SJCRH30 (cell line): ENCODE data around the gene C9orf85. TPM values are rescaled to one million over a fixed set of nuclear protein-coding genes. Genes with fewer than 3 reads are reported as not detected.

ENCODE experiments used
- DNase-seq, 2 experiments: peaks; one replicate each; pipeline ENCODE4 v3.0.0-alpha.2; 2015 to 2020
- H3K27ac ChIP-seq: fragments of 250-450 bp; sonication (Bioruptor Pico); 2 replicates; pipeline ENCODE4 v1.5.1; 2020; ENCODE audit warnings: mild to moderate bottlenecking, moderate library complexity
- H3K27me3 ChIP-seq: fragments of 250-450 bp; sonication (Bioruptor Pico); 2 replicates; pipeline ENCODE4 v1.5.1; 2020; ENCODE audit warnings: mild to moderate bottlenecking, moderate library complexity
- H3K36me3 ChIP-seq: fragments of 250-450 bp; sonication (Bioruptor Pico); 2 replicates; pipeline ENCODE4 v1.5.1; 2020; ENCODE audit warnings: mild to moderate bottlenecking, moderate library complexity
- H3K4me1 ChIP-seq: fragments of 250-450 bp; sonication (Bioruptor Pico); 2 replicates; pipeline ENCODE4 v1.5.1; 2020; ENCODE audit warnings: mild to moderate bottlenecking, moderate library complexity
- H3K4me3 ChIP-seq: fragments of 250-450 bp; sonication (Bioruptor Pico); 2 replicates; pipeline ENCODE4 v1.5.1; 2020; ENCODE audit warnings: mild to moderate bottlenecking, moderate library complexity
- H3K9me3 ChIP-seq: fragments of 250-450 bp; sonication (Bioruptor Pico); replicated peaks from 2 replicates; pipeline ENCODE4 v1.5.1; 2020; ENCODE audit warnings: mild to moderate bottlenecking, moderate library complexity
- total RNA-seq: library from RNA; depleted of rRNA; stranded (reverse); fragments of >200 nt; shearing (Covaris generic); gene quantifications from 2 replicates; pipeline ENCODE4 v1.2.3, GENCODE V29; 2014; rRNA removed

The C9orf85 gene, protein sequence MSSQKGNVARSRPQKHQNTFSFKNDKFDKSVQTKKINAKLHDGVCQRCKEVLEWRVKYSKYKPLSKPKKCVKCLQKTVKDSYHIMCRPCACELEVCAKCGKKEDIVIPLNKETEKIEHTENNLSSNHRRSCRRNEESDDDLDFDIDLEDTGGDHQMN
- total RNA-seq = 26.4 and 28.3 TPM in 2 replicates

DNA sequence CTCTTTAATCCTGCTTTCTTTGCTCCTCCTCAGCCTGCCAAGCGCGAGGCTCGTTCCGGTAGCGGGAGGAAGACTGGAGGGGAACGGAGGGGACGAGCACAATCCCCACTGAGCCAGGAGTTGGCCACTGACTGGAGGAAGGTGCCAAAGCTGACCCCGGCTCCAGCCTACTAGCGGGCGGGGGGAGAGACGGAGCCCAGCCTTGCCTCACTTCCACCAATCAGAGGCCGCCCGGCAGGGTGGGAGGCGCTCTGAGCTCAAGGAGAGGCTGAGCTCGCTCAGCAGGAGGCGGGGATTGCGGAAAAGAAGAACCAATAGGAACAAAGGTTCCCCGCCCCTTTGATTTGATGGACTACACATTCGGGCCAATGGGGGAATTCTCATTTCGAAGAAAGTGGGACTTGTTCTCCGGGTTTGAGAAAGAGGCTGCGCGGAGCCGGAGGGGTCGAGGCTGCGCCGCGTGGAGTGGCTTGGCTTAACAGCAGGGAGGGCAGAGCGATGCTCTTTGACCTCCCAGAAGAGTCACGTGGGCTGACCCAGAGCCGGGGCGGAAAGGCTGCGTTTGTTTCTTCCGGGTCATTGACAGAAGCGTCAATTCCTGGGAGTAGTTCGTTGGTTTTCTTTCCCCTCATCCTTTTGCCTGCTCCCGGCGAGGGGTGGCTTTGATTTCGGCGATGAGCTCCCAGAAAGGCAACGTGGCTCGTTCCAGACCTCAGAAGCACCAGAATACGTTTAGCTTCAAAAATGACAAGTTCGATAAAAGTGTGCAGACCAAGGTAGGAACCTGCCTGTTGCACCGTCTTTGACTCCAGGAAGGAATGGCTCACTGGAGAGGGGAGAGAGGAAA is at the start of gene C9orf85, which contains the start of gene ABHD17B:
Gene C9orf85, plus strand, starts transcription at position 579 of the 847 bp plus-strand sequence. Its CDS starts 96 bp downstream, at position 675.
Gene ABHD17B, minus strand, starts transcription at position 133 of the 847 bp plus-strand sequence. CDS start 36,113 bp downstream, outside the sequence.
- H3K4me1 ChIP-seq = no peaks in the 10 kb centered on the region
- no peaks in the 10 kb centered on the region for H3K27me3 ChIP-seq

DNA sequence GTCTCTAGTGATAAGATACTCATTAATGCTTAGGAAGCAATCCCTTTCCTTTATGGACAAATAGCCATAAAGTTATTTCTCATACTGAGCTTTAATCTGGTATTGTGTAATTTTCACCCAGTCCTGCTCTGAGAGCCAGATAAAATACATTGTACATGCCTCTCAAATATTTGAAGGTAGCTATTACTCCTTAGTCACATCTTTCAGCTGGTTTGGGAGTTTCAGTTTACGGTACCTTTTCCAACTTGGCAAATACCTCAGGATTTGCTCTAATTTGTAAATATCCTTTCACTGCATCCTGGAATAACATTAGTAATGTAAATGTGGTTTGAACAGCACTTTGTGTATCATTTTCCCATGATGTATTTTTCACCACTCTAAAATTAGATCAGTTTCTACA is 47.8 kb upstream of the C9orf85 start:
- H3K4me3 ChIP-seq = no peak overlapping the region
- peaks cover 4% of the 10 kb centered on the region; the same call in 1 of the 2 replicates for H3K9me3 ChIP-seq
- no peaks in the 10 kb centered on the region for H3K27me3 ChIP-seq
- DNase-seq = no peak
- no peaks in the 10 kb centered on the region for H3K4me1 ChIP-seq
- no peak overlapping the region for H3K27ac ChIP-seq
- peaks cover 20% of the 10 kb centered on the region for H3K36me3 ChIP-seq

More for the DNA sequence above, at the start of gene C9orf85, which contains the start of gene ABHD17B:
- Histone ChIP-seq H3K4me3 (peak within 1 kb of the TSS; percentile 75), H3K27ac (peak within 1 kb of the TSS; percentile 60), H3K9me3 (no peaks in the 10 kb centered on the region), H3K36me3 (peaks cover 2% of the 10 kb centered on the region; the same call in 1 of the 2 replicates)
- DNase-seq = peak; percentile 100

DNA sequence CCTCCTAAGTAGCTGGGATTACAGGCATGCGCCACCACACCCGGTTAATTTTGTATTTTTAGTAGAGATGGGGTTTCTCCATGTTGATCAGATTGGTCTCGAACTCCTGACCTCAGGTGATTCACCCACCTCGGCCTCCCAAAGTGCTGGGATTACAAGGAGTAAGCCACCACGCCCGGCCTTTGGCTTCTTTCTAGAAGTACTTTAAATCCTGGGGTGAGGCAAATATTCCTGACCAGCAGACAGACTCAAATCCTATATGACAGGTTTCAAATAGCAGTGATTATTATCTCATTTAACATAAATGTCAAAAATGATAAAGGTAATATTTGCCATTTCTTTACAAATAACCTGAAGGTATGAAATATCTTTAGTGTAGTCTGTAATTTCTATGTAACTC is 36.1 kb upstream of the C9orf85 start:
- no peaks in the 10 kb centered on the region for H3K4me1 ChIP-seq
- peaks cover 19% of the 10 kb centered on the region for H3K36me3 ChIP-seq
- H3K4me3 ChIP-seq = no peak overlapping the region
- peaks cover 7% of the 10 kb centered on the region for H3K9me3 ChIP-seq
- H3K27me3 ChIP-seq = no peaks in the 10 kb centered on the region
- H3K27ac ChIP-seq = no peak overlapping the region
- no peak for DNase-seq

DNA sequence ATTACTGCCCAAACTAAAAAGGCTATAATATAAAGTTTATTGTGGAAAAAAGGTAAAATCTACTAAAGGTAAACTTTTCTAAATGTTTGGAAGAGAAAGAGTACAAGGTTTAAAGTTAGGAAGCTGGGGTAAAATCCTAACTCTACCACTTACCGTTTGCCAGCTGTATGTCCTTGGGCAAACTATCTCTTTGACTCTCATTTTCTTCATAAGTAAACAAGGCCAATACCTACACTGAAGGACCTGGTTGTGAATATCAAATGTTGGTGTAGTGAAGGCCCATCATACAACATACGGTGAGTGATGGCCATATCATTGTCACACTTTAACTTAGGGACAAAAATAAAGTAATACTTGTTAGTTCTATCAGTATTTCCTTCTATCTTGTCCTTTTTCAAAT is 35.3 kb upstream of the C9orf85 start:
- Histone ChIP-seq H3K4me3 (no peak overlapping the region), H3K27me3 (no peaks in the 10 kb centered on the region), H3K36me3 (peaks cover 15% of the 10 kb centered on the region), H3K4me1 (no peaks in the 10 kb centered on the region), H3K9me3 (peaks cover 7% of the 10 kb centered on the region), H3K27ac (no peak overlapping the region)
- no peak for DNase-seq

DNA sequence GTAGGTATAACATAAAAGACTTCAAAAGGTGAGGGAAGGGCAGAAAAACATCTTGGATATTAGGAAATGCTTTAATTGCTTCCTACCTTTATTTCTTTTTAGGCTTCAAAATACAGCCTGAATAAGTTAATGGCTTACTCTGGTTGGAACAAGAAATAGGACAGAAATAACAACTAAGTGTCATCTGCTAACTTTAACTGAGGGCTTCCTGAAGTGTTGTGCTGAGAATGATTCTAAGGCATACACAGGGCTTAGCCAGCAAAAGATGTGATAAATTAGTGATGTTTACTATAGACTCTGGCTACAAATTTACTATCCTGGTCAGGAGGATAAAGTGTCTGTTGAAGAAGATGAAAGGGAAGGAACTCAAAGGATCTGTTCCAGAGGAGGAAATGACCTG is 34.6 kb upstream of the C9orf85 start:
- H3K27me3 ChIP-seq = no peaks in the 10 kb centered on the region
- H3K36me3 ChIP-seq = peaks cover 12% of the 10 kb centered on the region
- H3K27ac ChIP-seq = no peak overlapping the region
- no peak overlapping the region for H3K4me3 ChIP-seq
- DNase-seq = no peak
- peaks cover 7% of the 10 kb centered on the region for H3K9me3 ChIP-seq
- no peaks in the 10 kb centered on the region for H3K4me1 ChIP-seq

DNA sequence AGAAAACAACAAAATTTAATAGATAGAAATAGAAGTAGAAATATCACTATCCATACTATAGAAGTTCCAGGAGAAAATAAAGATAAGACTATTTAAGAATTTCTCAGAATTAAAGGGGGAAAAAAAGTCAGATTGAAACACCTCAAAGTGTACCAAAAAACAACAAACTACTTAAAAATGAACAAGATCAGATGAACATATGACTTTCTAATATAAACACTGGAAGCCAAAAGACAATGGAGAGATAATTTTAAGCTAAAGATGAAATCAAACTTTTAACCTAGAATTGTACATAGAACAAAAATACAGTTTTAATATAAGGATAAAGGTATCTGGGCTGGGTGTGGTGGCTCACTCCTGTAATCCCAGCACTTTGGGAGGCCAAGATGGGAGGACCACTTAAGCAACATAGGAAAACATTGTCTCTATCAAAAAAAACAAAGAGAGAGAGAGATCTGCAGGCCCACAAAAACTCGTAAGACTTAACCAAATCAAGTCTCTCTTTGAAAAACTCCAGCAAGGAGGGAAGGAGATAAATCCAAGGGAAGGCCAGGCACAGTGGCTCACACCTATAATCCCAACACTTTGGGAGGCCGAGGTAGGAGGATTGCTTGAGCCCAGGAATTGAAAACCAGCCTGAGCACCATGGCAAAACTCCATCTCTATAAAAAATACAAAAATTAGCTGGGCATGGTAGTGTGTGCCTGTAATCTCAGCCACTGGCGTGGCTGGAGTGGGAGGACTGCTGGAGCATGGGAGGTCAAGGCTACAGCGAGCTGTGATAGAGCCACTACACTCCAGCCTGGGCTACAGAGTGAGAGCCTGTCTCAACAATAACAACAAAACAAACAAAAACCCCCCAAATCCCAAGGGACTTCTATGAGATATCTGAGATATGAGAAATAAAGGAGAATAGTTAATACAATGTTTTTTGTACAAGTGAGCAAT is 32.8 kb upstream of the C9orf85 start:
- no peak for DNase-seq
- H3K4me3 ChIP-seq = no peak overlapping the region

DNA sequence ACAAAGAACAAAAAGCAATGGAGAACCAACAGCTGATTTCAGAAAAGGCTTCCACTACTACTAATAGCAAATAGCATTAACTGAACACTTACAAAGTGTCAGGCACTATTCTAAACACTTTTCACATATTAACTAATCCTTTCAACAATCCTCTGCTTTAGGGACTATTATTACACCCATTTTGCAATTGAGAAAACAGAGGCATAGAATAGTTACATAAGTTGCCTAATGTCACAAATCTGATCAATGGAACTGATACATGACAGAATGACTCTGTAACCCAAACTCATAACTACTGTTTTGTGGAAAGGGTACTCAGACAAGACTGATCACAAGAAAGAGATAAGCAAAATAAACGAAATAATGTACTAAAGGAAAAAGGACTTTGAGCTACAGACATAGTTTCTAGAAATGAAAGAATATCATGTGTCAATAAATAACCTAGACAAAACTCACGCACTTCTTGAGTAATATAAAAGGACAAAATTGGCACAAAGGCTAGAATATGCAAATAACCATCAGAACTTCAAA is 31.7 kb upstream of the C9orf85 start:
- Histone ChIP-seq H3K27ac (no peak overlapping the region), H3K9me3 (peaks cover 13% of the 10 kb centered on the region), H3K4me3 (no peak overlapping the region), H3K36me3 (peaks cover 2% of the 10 kb centered on the region; the same call in 1 of the 2 replicates), H3K4me1 (no peaks in the 10 kb centered on the region), H3K27me3 (no peaks in the 10 kb centered on the region)
- no peak for DNase-seq

More for the DNA sequence above, 32.8 kb upstream of the C9orf85 start:
- peaks cover 7% of the 10 kb centered on the region for H3K9me3 ChIP-seq
- no peaks in the 10 kb centered on the region for H3K4me1 ChIP-seq
- no peaks in the 10 kb centered on the region for H3K27me3 ChIP-seq
- no peak overlapping the region for H3K27ac ChIP-seq
- H3K36me3 ChIP-seq = peaks cover 10% of the 10 kb centered on the region; the same call in 1 of the 2 replicates

DNA sequence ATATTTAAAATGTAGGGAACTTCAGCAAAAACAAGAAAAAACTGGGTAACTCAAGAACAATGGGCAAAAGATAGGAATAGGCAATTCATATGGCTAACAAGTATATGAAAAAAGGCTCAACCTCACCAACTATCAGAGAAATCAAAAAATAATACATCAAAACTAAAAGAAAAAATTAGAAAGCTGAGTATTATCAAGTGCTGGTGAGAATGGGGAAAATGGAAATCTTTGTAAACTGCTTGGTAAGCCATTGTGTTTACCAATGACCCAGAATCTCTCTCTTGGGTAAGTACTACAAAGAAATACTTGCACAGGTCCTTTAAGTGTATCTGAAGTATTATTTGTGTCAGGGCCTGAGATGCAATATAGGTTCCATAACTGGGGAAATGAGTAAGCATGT is 27.4 kb upstream of the C9orf85 start:
- peaks cover 5% of the 10 kb centered on the region for H3K9me3 ChIP-seq
- no peak for DNase-seq
- H3K27ac ChIP-seq = no peak overlapping the region
- H3K4me3 ChIP-seq = no peak overlapping the region
- H3K36me3 ChIP-seq = no peaks in the 10 kb centered on the region
- no peaks in the 10 kb centered on the region for H3K4me1 ChIP-seq
- H3K27me3 ChIP-seq = no peaks in the 10 kb centered on the region

DNA sequence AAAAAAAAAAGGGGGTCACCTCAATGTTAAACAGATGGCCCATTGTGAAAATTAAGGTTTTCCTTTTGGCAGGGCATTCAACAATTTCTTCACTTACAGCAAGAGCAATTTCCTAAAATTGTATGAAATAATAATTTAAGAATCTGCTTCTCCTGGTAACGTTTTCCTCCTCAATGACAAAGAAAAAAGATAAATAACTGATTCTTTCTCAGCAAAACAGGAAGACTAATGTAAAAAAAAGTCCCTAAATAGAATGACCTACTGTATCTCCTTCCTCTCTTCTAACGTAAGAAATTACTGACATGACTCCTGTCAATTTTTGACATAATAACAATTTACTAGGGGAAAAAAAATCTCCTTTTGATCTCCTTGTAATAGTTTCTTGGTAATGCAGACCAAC is 26.0 kb upstream of the C9orf85 start:
- H3K9me3 ChIP-seq = peaks cover 5% of the 10 kb centered on the region
- H3K27me3 ChIP-seq = no peaks in the 10 kb centered on the region
- no peak for DNase-seq
- no peak overlapping the region for H3K27ac ChIP-seq
- H3K36me3 ChIP-seq = no peaks in the 10 kb centered on the region
- no peaks in the 10 kb centered on the region for H3K4me1 ChIP-seq
- H3K4me3 ChIP-seq = no peak overlapping the region

DNA sequence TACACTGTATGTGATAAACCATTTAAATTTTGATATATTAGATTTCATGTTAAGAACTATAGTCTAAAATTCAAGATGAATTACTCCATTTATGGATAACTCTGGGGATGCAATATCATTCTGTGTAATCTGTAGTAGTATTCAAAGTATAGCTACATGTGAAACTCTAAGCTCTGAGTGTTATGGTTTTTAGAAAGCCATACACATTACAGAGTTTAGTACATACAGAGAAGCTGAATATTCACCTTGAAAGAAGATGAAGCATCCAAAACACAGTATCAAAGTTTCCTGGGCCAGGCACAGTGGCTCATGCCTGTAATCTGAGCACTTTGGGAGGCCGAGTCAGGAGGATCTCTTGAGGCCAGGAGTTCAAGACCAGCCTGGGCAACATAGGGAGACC is 25.4 kb upstream of the C9orf85 start:
- no peaks in the 10 kb centered on the region for H3K4me1 ChIP-seq
- no peaks in the 10 kb centered on the region for H3K36me3 ChIP-seq
- peaks cover 5% of the 10 kb centered on the region for H3K9me3 ChIP-seq
- DNase-seq = no peak
- no peak overlapping the region for H3K4me3 ChIP-seq
- no peak overlapping the region for H3K27ac ChIP-seq
- no peaks in the 10 kb centered on the region for H3K27me3 ChIP-seq

DNA sequence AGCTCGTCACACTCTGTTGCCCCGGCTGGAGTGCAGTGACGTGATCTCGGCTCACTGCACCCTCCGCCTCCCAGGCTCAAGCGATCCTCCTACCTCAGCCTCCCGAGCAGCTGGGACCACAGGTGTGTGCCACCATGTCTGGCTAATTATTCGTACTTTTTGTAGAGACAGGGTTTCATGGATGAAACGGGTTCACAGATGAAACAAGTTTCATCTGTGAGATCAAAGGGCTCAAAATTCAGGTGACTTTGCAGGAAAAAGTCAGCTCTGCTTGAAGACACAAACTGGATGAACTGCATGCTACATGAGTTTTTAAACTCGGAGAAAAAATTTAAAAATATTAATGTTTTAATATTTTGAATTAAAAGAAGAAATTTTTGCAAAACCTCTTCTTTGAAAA is 24.9 kb upstream of the C9orf85 start:
- H3K27me3 ChIP-seq = no peaks in the 10 kb centered on the region
- H3K36me3 ChIP-seq = no peaks in the 10 kb centered on the region
- no peak overlapping the region for H3K27ac ChIP-seq
- H3K9me3 ChIP-seq = peaks cover 5% of the 10 kb centered on the region
- H3K4me1 ChIP-seq = no peaks in the 10 kb centered on the region
- DNase-seq = no peak
- H3K4me3 ChIP-seq = no peak overlapping the region

DNA sequence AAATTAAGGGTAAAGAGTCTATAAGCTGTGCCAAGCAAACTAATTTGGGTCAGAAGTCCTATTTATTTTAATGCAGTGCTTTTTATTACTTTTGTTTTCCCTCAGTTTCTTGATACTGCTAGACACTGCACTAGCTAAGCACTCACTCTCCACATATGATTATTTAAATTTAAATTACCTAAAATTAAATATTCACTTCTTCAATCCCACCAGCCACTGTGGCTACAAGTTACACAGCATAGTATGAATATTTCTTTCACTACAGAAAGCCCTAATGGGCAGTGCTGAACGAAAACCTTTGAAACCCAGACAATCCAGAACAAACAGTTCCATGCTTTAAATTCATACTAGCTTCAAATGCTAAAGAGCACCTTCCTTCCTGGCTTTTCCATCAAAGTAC is 24.1 kb upstream of the C9orf85 start:
- H3K9me3 ChIP-seq = peaks cover 5% of the 10 kb centered on the region
- H3K27me3 ChIP-seq = no peaks in the 10 kb centered on the region
- no peak for DNase-seq
- no peaks in the 10 kb centered on the region for H3K4me1 ChIP-seq
- no peaks in the 10 kb centered on the region for H3K36me3 ChIP-seq
- no peak overlapping the region for H3K27ac ChIP-seq
- no peak overlapping the region for H3K4me3 ChIP-seq

DNA sequence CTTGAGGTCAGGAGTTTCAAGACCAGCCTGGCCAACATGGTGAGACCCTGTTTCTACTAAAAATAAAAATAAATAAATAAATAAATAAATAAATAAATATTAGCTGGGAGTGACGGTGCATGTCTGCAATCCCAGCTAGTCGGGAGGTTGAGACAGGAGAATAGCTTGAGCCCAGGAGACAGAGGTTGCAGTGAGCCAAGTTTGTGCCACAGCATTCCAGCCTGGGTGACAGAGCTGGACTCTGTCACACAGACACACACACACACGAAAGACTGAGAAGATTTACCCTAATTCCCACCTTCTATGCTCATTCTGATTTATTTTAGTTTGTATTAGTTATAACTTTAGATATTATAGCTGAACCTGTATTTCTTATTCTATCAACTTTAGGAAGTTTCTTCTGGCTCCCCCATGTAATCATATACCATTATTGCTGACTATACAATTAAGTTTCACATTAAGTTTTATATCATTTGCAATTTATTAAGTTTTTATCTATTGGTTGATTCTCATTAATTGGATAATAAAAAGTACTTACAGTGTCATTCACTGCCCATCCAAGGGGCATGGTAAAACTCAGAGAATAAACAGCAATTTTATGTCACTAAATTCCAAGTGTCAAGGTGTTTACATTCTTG is 21.3 kb upstream of the C9orf85 start:
- Histone ChIP-seq H3K27me3 (no peaks in the 10 kb centered on the region), H3K27ac (no peak overlapping the region), H3K4me1 (no peaks in the 10 kb centered on the region), H3K36me3 (0 out of 2 replicates have a peak, but pooled peaks cover 2% of the 10 kb centered on the region), H3K9me3 (no peaks in the 10 kb centered on the region), H3K4me3 (no peak overlapping the region)
- no peak for DNase-seq
